WI38 (cell line): Measurements from ENCODE around the gene ITGB1.

ENCODE experiments used
- H3K4me3 ChIP-seq: 2 replicates; pipeline ENCODE4 v1.5.1; 2011; ENCODE audit warnings: low read depth, mild to moderate bottlenecking, control low read depth, low read length
- TF ChIP-seq, protein P1 (sequence below): IDR thresholded peaks from 2 replicates; pipeline ENCODE4 v1.5.1; 2012; ENCODE audit warnings: low read depth, mild to moderate bottlenecking, control low read depth, low read length

ITGB1 gene

DNA sequence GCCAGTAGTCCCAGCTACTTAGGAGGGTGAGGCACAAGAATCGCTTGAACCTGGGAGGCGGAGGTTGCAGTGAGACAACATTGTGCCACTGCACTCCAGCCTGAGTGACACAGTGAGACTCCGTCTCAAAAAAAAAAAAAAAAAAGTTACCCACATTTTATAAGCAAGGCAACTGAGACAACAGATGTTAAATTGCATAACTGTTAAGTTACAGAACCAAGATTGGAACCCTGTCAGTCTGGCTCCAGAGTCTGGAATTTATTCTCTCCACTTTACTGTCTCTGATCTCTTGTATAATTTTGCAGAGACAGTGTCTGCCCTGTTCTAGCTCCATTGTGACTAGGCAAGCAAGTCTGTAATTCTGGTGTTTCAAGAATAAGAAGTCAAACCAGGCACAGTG, 6.2 kb upstream of the ITGB1 start:
- TF ChIP-seq, protein P1, sequence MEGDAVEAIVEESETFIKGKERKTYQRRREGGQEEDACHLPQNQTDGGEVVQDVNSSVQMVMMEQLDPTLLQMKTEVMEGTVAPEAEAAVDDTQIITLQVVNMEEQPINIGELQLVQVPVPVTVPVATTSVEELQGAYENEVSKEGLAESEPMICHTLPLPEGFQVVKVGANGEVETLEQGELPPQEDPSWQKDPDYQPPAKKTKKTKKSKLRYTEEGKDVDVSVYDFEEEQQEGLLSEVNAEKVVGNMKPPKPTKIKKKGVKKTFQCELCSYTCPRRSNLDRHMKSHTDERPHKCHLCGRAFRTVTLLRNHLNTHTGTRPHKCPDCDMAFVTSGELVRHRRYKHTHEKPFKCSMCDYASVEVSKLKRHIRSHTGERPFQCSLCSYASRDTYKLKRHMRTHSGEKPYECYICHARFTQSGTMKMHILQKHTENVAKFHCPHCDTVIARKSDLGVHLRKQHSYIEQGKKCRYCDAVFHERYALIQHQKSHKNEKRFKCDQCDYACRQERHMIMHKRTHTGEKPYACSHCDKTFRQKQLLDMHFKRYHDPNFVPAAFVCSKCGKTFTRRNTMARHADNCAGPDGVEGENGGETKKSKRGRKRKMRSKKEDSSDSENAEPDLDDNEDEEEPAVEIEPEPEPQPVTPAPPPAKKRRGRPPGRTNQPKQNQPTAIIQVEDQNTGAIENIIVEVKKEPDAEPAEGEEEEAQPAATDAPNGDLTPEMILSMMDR: no peak
- no peak overlapping the region for H3K4me3 ChIP-seq

DNA sequence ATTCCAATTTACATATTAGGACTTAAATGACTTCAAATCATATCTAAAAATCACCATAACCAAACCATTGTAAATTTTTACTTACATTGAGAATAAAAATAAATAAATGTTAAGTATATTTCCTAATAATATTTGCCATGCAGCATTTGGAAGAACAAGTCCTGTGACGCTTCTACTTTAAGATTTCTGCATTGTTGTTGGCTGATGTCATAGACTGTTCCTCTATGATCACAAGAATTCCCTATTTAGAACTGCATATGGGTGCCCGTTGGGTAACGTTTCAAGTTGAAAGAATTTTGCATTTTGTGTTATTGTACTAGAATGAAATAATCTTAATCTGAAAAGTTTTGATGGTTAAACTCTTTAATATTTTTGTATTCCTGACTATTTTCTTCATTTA, 5.1 kb upstream of the ITGB1 start:
- TF ChIP-seq, protein P1: no peak
- no peak overlapping the region for H3K4me3 ChIP-seq

DNA sequence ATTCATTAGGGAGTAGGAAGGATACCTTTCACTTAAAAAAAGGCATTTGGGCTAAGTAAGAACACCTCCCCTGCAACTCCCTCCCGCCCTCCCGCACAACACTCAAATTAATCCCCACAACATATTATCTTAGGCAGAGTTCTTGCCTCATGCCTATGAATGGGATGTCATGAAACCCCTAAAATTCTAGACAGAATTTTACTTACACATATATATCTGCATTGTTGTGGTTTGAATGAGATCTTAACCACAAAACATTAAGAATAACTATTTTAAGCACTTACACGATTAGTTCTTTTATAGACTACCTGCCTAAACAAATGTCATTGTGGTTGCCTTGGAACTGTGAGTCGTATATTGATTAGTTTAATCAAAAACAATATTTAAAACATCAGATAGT, 4.5 kb upstream of the ITGB1 start:
- TF ChIP-seq, protein P1: no peak
- no peak overlapping the region; the same call in 1 of the 2 replicates for H3K4me3 ChIP-seq

DNA sequence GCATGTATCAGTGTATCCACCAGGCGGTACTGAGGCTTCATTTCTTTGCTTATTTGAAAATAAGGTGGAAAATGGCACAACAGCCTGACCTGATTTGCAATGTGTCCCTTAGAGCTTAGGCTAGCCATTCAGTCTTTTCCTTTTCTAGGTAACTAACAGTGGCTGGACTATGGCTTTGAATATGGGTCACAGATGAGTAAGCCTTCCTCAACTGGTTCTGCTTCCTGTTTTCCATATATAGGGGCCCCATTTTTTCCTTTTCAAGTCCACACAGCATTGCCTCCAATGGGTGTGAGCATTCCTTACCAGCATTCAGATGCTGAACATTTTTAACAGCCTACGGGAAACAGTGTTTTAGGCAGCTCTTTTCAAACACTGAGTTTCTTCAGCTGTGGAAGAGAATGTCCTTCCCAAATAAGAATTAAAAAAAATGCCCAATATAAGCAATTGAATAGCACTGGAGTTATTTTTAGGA, 3.9 kb upstream of the ITGB1 start:
- TF ChIP-seq, protein P1: no peak
- H3K4me3 ChIP-seq: peak overlapping the region; percentile 23

DNA sequence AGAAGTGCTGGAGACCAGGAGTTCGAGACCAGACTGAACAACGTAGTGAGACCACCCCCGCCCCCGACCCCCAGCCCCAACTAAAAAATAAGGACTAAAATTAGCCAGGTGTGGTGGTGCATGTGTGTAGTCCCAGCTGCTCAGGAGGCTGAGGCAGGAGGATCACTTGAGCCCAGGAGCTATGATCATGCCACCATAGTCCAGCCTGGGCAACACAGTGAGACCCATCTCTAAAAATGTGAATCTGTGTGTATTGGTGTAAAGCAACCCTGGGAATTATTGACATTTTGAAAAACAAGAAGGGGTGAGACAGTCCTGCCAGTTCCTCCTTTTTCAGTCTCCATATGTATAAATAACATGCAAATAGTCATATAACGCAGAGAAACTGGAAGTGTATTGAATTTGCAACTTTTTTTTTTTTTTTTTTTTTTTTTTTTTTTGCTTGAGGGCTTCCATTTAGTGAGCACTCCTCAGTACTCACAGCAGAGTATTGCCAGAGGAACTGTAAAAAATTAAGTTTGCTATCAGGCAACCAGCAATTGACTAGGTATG, 3.4 kb upstream of the ITGB1 start:
- TF ChIP-seq, protein P1: no peak
- H3K4me3 ChIP-seq: peak overlapping the region; percentile 23

DNA sequence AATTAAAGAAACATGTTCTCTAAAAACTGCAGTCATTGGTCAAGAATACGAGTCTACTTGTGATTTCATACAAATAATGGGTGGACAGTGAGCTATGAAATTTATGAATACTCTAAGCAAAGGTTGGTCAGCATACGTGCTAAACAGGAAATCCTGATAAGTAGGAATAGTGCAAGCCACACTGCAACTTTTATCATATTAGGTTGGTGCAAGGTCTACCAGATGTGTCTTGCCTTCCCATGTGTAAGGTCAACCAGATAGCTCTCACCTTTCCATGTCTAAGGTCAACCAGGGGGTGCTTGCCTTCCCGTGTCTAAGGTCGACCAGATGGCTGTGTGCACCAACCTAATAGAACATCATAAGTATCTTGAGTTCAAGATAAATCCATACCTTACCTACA, 2.0 kb upstream of the ITGB1 start:
- TF ChIP-seq, protein P1: no peak
- peak overlapping the region; percentile 74 for H3K4me3 ChIP-seq

DNA sequence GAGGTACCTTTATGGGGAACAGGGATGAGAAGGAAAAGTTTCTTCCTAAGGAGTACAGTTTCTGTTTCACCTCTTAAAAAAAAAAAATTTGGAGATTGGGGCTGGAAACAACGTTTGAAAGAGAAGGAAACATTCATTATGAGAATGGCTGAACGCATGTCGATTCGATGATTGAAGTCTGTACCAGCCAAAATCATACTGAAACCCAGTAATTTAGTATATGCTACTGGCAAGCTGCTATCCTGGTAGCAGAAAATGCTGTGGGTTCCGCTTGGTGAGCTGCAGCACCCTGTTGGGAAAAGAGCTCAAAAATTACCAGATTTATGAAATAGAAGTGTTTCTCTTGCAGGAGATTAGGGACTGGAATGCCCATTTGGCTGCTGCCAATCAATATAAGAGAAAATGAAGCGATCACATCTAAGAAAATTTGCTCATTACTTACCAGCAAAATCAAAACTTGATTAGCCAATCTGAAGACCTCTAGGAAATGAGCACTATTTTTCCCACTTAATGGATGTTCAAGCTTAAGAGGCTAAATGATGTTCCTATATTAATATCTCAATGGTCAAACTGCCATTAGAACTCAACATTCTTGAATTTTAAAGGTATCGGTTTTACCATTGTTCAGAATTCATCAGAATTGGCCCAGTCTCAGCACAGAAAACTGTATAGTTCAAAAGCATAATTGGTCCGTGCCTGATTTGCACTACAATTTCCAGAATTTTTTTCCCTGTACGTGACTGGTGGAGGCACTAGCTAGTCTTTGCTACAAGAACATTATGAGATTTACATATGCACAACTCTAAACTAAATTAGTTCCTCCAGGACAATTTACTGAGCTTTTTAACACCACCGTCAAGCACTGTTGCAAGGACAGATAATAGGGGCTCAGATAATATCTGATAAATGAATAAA, 1.2 kb upstream of the ITGB1 start:
- H3K4me3 ChIP-seq: peak overlapping the region; percentile 74
- TF ChIP-seq, protein P1: no peak
